IMR-90 (cell line): ENCODE data around the gene KHK. TPM values are rescaled to one million over a fixed set of nuclear protein-coding genes. Genes with fewer than 3 reads are reported as not detected.

Experiments
- ATAC-seq: fragments of 200-7000 bp; cut with Tn5 transposase; 2 replicates; pipeline ENCODE4 v1.9.1; 2020; ENCODE audit warnings: low read depth, mild to moderate bottlenecking, moderate library complexity
- BruUV-seq: library from RNA; stranded (reverse); fragments of 400-500 nt; replicated peaks from 2 replicates; lab custom pipeline; 2021; lab: Mats Ljungman, UMichigan
- CTCF ChIA-PET: fragments of 300-600 bp; formaldehyde crosslinking; extraction: SDS; loops from one replicate; lab custom pipeline; 2021; ENCODE audit warnings: antibody characterized with exemption; lab: Yijun Ruan, JAX
- POLR2A ChIA-PET: fragments of 300-600 bp; sonication (Branson Sonifier 250); formaldehyde crosslinking; loops from one replicate; lab custom pipeline; 2022; ENCODE audit warnings: antibody characterized with exemption; ENCODE audit not compliant: unreplicated experiment; lab: Charles Lee
- DNase-seq: peaks from one replicate; pipeline ENCODE4 v3.0.0; 2013
- H2AFZ ChIP-seq: replicated peaks from 2 replicates; pipeline ENCODE3; 2013; ENCODE audit warnings: low read length, mild to moderate bottlenecking; ENCODE audit not compliant: poor library complexity
- H2AK5ac ChIP-seq: 2 replicates; pipeline ENCODE4 v1.6.1; 2013; ENCODE audit warnings: low read depth, low read length, inconsistent platforms
- H2AK9ac ChIP-seq: replicated peaks from 2 replicates; pipeline ENCODE3; 2013; ENCODE audit warnings: mild to moderate bottlenecking, low read depth, low read length, moderate library complexity; ENCODE audit not compliant: poor library complexity
- H2BK120ac ChIP-seq: 2 replicates; pipeline ENCODE4 v1.6.1; 2013; ENCODE audit warnings: low read depth, low read length, inconsistent platforms
- H2BK15ac ChIP-seq: 3 replicates; pipeline ENCODE4 v1.6.1; 2013; ENCODE audit warnings: low read depth, low read length, inconsistent platforms
- H2BK20ac ChIP-seq: 2 replicates; pipeline ENCODE4 v1.6.1; 2013; ENCODE audit warnings: low read depth, mild to moderate bottlenecking, inconsistent platforms, low read length, moderate library complexity
- H2BK5ac ChIP-seq: 2 replicates; pipeline ENCODE4 v1.6.1; 2013; ENCODE audit warnings: mild to moderate bottlenecking, low read depth, low read length, inconsistent platforms; ENCODE audit not compliant: poor library complexity, severe bottlenecking
- H3K14ac ChIP-seq: replicated peaks from 2 replicates; pipeline ENCODE4 v1.6.1; 2013; ENCODE audit warnings: low read depth, low read length, inconsistent platforms
- H3K18ac ChIP-seq: 2 replicates; pipeline ENCODE4 v1.6.1; 2013; ENCODE audit warnings: low read depth, low read length, control low read depth
- H3K23ac ChIP-seq: 2 replicates; pipeline ENCODE4 v1.6.1; 2013; ENCODE audit warnings: low read depth, low read length, inconsistent platforms
- H3K27ac ChIP-seq: 2 replicates; pipeline ENCODE4 v1.5.1; 2013; ENCODE audit warnings: mild to moderate bottlenecking, control low read depth, low read length; ENCODE audit not compliant: insufficient read depth
- H3K27me3 ChIP-seq: 2 replicates; pipeline ENCODE4 v1.6.1; 2013; ENCODE audit warnings: low read length; ENCODE audit not compliant: control insufficient read depth, insufficient read depth
- H3K36me3 ChIP-seq: 2 replicates; pipeline ENCODE4 v1.6.1; 2013; ENCODE audit warnings: low read length, mixed read lengths; ENCODE audit not compliant: control insufficient read depth, insufficient read depth
- H3K4ac ChIP-seq: 2 replicates; pipeline ENCODE4 v1.6.1; 2013; ENCODE audit warnings: low read depth, low read length, inconsistent platforms
- H3K4me1 ChIP-seq: 2 replicates; pipeline ENCODE4 v1.6.1; 2013; ENCODE audit warnings: low read length, mixed read lengths; ENCODE audit not compliant: control insufficient read depth, insufficient read depth
- H3K4me2 ChIP-seq: 2 replicates; pipeline ENCODE4 v1.6.1; 2013; ENCODE audit warnings: low read depth, mild to moderate bottlenecking, control low read depth, low read length, moderate library complexity
- H3K4me3 ChIP-seq: 2 replicates; pipeline ENCODE4 v1.5.1; 2013; ENCODE audit warnings: low read depth, mild to moderate bottlenecking, control low read depth, low read length, moderate library complexity; ENCODE audit not compliant: insufficient read depth
- H3K56ac ChIP-seq: 2 replicates; pipeline ENCODE4 v1.6.1; 2013; ENCODE audit warnings: low read length, inconsistent platforms; ENCODE audit not compliant: insufficient read depth; ENCODE audit errors: extremely low read depth
- H3K79me1 ChIP-seq, 2 experiments: 2 replicates each; pipeline ENCODE4 v1.6.1; 2013; ENCODE audit warnings: low read length in 2 of 2, inconsistent platforms in 1 of 2, low read depth in 1 of 2
- H3K9ac ChIP-seq: 2 replicates; pipeline ENCODE4 v1.6.1; 2013; ENCODE audit warnings: low read depth, low read length, control low read depth
- H3K9me1 ChIP-seq: 2 replicates; pipeline ENCODE4 v1.6.1; 2013; ENCODE audit warnings: low read length, inconsistent platforms; ENCODE audit not compliant: insufficient read depth
- H3K9me3 ChIP-seq: 2 replicates; pipeline ENCODE4 v1.6.1; 2013; ENCODE audit warnings: low read length; ENCODE audit not compliant: control insufficient read depth, insufficient read depth
- H4K20me1 ChIP-seq: 2 replicates; pipeline ENCODE4 v1.6.1; 2013; ENCODE audit warnings: low read length, inconsistent platforms; ENCODE audit not compliant: insufficient read depth
- H4K5ac ChIP-seq: 2 replicates; pipeline ENCODE4 v1.6.1; 2013; ENCODE audit warnings: mild to moderate bottlenecking, low read depth, low read length, control low read depth
- H4K8ac ChIP-seq, 2 experiments: 2 replicates each; pipeline ENCODE4 v1.6.1; 2013; ENCODE audit warnings: low read depth in 2 of 2, low read length in 2 of 2, control low read depth in 1 of 2, inconsistent platforms in 1 of 2
- H4K91ac ChIP-seq: 2 replicates; pipeline ENCODE4 v1.6.1; 2013; ENCODE audit warnings: low read depth, low read length, inconsistent platforms; ENCODE audit not compliant: insufficient read depth
- CEBPB ChIP-seq: IDR thresholded peaks from 2 replicates; pipeline ENCODE4 v1.6.1; 2012; ENCODE audit warnings: low read depth, low read length, improper control_type of control experiment
- CHD1 ChIP-seq: IDR thresholded peaks from 2 replicates; pipeline ENCODE4 v1.6.1; 2012; ENCODE audit warnings: low read depth, low read length, improper control_type of control experiment
- FOS ChIP-seq: fragments of 150-350 bp; IDR thresholded peaks from 2 replicates; pipeline ENCODE4 v1.6.1; 2016; ENCODE audit warnings: low read depth, low read length
- MAZ ChIP-seq: IDR thresholded peaks from 2 replicates; pipeline ENCODE4 v1.6.1; 2012; ENCODE audit warnings: low read depth, mild to moderate bottlenecking, low read length, improper control_type of control experiment, moderate library complexity, borderline replicate concordance
- MXI1 ChIP-seq: IDR thresholded peaks from 2 replicates; pipeline ENCODE4 v1.6.1; 2012; ENCODE audit warnings: low read depth, mild to moderate bottlenecking, low read length, moderate library complexity, borderline replicate concordance
- NFE2L2 ChIP-seq: fragments of 150-350 bp; IDR thresholded peaks from 2 replicates; pipeline ENCODE4 v1.6.1; 2016; ENCODE audit warnings: low read depth, mild to moderate bottlenecking, low read length
- RAD21 ChIP-seq: IDR thresholded peaks from 2 replicates; pipeline ENCODE4 v1.6.1; 2012; ENCODE audit warnings: low read length, improper control_type of control experiment
- RCOR1 ChIP-seq: IDR thresholded peaks from 2 replicates; pipeline ENCODE4 v1.6.1; 2012; ENCODE audit warnings: mild to moderate bottlenecking, low read length, improper control_type of control experiment; ENCODE audit not compliant: insufficient replicate concordance
- SMC3 ChIP-seq: fragments of 150-350 bp; IDR thresholded peaks from 2 replicates; pipeline ENCODE4 v1.6.1; 2016; ENCODE audit warnings: low read depth, mild to moderate bottlenecking, antibody characterized with exemption, low read length, moderate library complexity
- WGBS, 2 experiments: methylation state at CpG; one replicate each; pipeline versions ENCODE4 v1.1.5 to v1.1.7; 2013; ENCODE audit warnings: missing lambda C conversion rate in 2 of 2; ENCODE audit not compliant: insufficient read length in 1 of 2; ENCODE audit errors: extremely low coverage in 2 of 2; 5-methylcytosine and 5-hydroxymethylcytosine counted together
- dilution Hi-C: fragments of 300-500 bp; cut with HindIII; formaldehyde crosslinking; loops from one replicate; pipeline ENCODE4 v1.14.3; 2018; ENCODE audit warnings: low sequenced_read_pairs; ENCODE audit not compliant: unreplicated experiment
- in situ Hi-C: fragments of 300-500 bp; cut with MboI; formaldehyde crosslinking; loops from 3 replicates; pipeline ENCODE4 v1.14.3; 2019; ENCODE audit warnings: low sequenced_read_pairs, inconsistent platforms, mixed read lengths
- intact Hi-C: fragments of 100-400 bp; cut with micrococcal nuclease; formaldehyde crosslinking; loops from 2 replicates; pipeline ENCODE4 v1.10.0; 2022
- polyA plus RNA-seq, 3 experiments: library from polyadenylated mRNA; depleted of rRNA; stranded (reverse); fragments of >200 nt; gene quantifications; 2 replicates each; pipeline ENCODE4 v1.2.3, GENCODE V29; 2012; ENCODE audit warnings: low replicate concordance in 1 of 3
- total RNA-seq: library from RNA; depleted of rRNA; stranded (reverse); fragments of >200 nt; gene quantifications from 2 replicates; pipeline ENCODE4 v1.2.3, GENCODE V29; 2012
- TF ChIP-seq, protein P1 (sequence below): fragments of 150-350 bp; IDR thresholded peaks from 2 replicates; pipeline ENCODE4 v1.6.1; 2017; ENCODE audit warnings: mild to moderate bottlenecking, antibody characterized with exemption, low read length, low read depth
- TF ChIP-seq, protein P2 (sequence below): conservative IDR thresholded peaks from 2 replicates; pipeline ENCODE4 v1.5.1; 2012; ENCODE audit warnings: mild to moderate bottlenecking, low read depth, low read length, improper control_type of control experiment
- TF ChIP-seq, protein P3 (sequence below): fragments of 150-350 bp; IDR thresholded peaks from 2 replicates; pipeline ENCODE4 v1.6.1; 2016; ENCODE audit warnings: low read depth, mild to moderate bottlenecking, low read length, moderate library complexity, borderline replicate concordance

KHK gene
- total and polyA plus RNA-seq, 2 of the 4 experiments (the other 2 are of a cell fraction): 0.72 to 0.82 TPM

DNA sequence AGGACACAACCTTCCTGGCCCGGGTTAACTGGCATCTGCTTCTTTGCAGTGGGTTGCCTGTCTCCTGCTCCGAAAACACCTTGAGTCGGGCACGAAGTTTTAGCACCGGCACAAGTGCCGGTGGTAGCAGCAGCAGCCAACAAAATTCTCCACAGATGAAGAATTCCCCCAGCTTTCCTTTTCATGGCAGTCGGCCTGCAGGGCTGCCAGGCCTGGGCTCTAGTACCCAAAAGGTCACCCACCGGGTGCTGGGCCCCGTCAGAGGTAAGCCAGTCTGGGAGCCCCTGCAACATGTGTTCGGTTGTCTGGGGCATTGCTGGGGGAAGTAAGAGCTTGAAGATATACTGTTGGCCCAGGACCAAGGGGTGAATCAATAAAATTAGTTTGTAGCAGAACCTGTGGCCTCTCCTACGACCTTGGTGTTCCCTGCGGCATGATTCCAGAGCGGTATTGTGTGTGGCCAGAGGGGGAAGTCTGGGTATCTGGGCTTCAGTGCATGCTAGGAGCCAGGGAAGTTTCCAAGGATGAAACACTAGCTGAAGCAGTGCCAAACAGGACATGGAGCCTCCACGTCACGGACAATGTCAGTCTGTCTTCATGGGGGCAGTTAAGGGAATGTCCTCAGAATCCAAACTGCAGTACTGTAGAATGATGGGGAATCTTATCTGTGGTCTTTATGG is 27.3 kb upstream of the KHK start:
- Histone ChIP-seq H3K9me1 (peaks cover 16% of the 10 kb centered on the region), H3K9ac (no peak overlapping the region), H2BK15ac (no peak overlapping the region), H3K79me1 (peaks cover 11 to 36% of the 10 kb centered on the region in 2 experiments), H2BK20ac (no peak overlapping the region), H3K4me3 (no peak overlapping the region), H4K20me1 (no peaks in the 10 kb centered on the region; the same call in none of the 2 replicates), H3K23ac (no peak overlapping the region), H3K4me1 (no peaks in the 10 kb centered on the region; the same call in 1 of the 2 replicates), H2AK5ac (no peak overlapping the region), H4K8ac (no peak overlapping the region), H3K9me3 (no peaks in the 10 kb centered on the region), H2AK9ac (no peak overlapping the region), H4K5ac (no peak overlapping the region), H2BK120ac (no peak overlapping the region), H3K27me3 (no peaks in the 10 kb centered on the region), H3K36me3 (peaks cover 39% of the 10 kb centered on the region), H3K18ac (no peak overlapping the region), H3K56ac (no peak overlapping the region), H4K91ac (no peak overlapping the region), H3K14ac (no peak overlapping the region), H3K4me2 (no peak overlapping the region), H2AFZ (no peak overlapping the region), H2BK5ac (no peak overlapping the region), H3K4ac (no peak overlapping the region), H3K27ac (no peak overlapping the region)
- POLR2A ChIA-PET: interaction anchor here (0.6 to 1.0 kb wide), 4 partner anchors 8 to 27 kb away, joined by 3 read pairs; partner anchors contain the start of gene TMEM214
- BruUV-seq: no TSS peak
- ATAC-seq (no peak), DNase-seq (no peak)
- WGBS, 2 experiments: 87% methylated on average over 9 of the region's 15 CpGs; no CpG with 5 or more reads in 1 of the 2 experiments
- dilution Hi-C loops: no loop called here
- TF ChIP-seq RCOR1 (no peak), NFE2L2 (no peak), MAZ (no peak), MXI1 (no peak), CHD1 (no peak), CEBPB (no peak), FOS (no peak), RAD21 (no peak), SMC3 (no peak)
- TF ChIP-seq, protein P1, sequence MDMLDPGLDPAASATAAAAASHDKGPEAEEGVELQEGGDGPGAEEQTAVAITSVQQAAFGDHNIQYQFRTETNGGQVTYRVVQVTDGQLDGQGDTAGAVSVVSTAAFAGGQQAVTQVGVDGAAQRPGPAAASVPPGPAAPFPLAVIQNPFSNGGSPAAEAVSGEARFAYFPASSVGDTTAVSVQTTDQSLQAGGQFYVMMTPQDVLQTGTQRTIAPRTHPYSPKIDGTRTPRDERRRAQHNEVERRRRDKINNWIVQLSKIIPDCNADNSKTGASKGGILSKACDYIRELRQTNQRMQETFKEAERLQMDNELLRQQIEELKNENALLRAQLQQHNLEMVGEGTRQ: no peak
- TF ChIP-seq, protein P2, sequence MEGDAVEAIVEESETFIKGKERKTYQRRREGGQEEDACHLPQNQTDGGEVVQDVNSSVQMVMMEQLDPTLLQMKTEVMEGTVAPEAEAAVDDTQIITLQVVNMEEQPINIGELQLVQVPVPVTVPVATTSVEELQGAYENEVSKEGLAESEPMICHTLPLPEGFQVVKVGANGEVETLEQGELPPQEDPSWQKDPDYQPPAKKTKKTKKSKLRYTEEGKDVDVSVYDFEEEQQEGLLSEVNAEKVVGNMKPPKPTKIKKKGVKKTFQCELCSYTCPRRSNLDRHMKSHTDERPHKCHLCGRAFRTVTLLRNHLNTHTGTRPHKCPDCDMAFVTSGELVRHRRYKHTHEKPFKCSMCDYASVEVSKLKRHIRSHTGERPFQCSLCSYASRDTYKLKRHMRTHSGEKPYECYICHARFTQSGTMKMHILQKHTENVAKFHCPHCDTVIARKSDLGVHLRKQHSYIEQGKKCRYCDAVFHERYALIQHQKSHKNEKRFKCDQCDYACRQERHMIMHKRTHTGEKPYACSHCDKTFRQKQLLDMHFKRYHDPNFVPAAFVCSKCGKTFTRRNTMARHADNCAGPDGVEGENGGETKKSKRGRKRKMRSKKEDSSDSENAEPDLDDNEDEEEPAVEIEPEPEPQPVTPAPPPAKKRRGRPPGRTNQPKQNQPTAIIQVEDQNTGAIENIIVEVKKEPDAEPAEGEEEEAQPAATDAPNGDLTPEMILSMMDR: no peak
- TF ChIP-seq, protein P3, sequence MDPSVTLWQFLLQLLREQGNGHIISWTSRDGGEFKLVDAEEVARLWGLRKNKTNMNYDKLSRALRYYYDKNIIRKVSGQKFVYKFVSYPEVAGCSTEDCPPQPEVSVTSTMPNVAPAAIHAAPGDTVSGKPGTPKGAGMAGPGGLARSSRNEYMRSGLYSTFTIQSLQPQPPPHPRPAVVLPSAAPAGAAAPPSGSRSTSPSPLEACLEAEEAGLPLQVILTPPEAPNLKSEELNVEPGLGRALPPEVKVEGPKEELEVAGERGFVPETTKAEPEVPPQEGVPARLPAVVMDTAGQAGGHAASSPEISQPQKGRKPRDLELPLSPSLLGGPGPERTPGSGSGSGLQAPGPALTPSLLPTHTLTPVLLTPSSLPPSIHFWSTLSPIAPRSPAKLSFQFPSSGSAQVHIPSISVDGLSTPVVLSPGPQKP: no peak
- intact Hi-C loops: no loop called here
- CTCF ChIA-PET: no interaction called here
- in situ Hi-C loops: no loop called here
